Esophagus squamous epithelium (tissue), 5 donors: Measurements from ENCODE around the gene STK24. TPM values are rescaled to one million over a fixed set of nuclear protein-coding genes. Genes with fewer than 3 reads are reported as not detected.
"Not testable (repeated sequence)": the region's sequence is repeated elsewhere in the genome, so short reads cannot be mapped to it uniquely, and the experiment has no call there.

ENCODE experiments used
- DNase-seq: peaks from one replicate; lab custom pipeline; 2025; lab: John Stamatoyannopoulos, UW
- H3K27ac ChIP-seq, 4 donors: fragments of 200-600 bp; sonication (generic); one replicate each; pipeline ENCODE4 v1.5.1; 2016 to 2019; ENCODE audit warnings: mild to moderate bottlenecking in 1 of 4
- H3K27me3 ChIP-seq, 4 donors: fragments of 200-600 bp; sonication (generic); 1 replicate in 3 of 4; 2 replicates in 1 of 4; pipeline versions ENCODE4 v1.5.1 to v1.6.0; 2017 to 2021; ENCODE audit warnings: antibody characterized with exemption in 1 of 4
- H3K36me3 ChIP-seq, 3 donors: fragments of 200-600 bp; sonication (generic); one replicate each; pipeline ENCODE4 v1.5.1; 2016 to 2019
- H3K4me1 ChIP-seq, 3 donors: fragments of 200-600 bp; sonication (generic); one replicate each; pipeline ENCODE4 v1.5.1; 2017 to 2019
- H3K4me3 ChIP-seq, 4 donors: fragments of 200-600 bp; sonication (generic); 1 replicate in 3 of 4; 2 replicates in 1 of 4; pipeline ENCODE4 v1.5.1; 2016 to 2019; ENCODE audit warnings: mild to moderate bottlenecking in 2 of 4, moderate library complexity in 1 of 4
- H3K9me3 ChIP-seq, 3 donors: fragments of 200-600 bp; sonication (generic); one replicate each; pipeline ENCODE4 v1.5.1; 2016 to 2019
- CTCF ChIP-seq, 6 experiments: fragments of 450-650 bp in 4 of 6; fragments of 200-600 bp in 2 of 6; sonication (generic) in 2 of 6; IDR thresholded peaks; one replicate each; pipeline ENCODE4 v1.5.1; 2016 to 2019; ENCODE audit warnings: antibody characterized with exemption in 6 of 6, mild to moderate bottlenecking in 4 of 6, moderate library complexity in 4 of 6
- POLR2A ChIP-seq, 4 donors: fragments of 450-650 bp; IDR thresholded peaks; one replicate each; pipeline ENCODE4 v1.6.1; 2017; ENCODE audit warnings: antibody characterized with exemption in 4 of 4, mild to moderate bottlenecking in 4 of 4, moderate library complexity in 3 of 4
- WGBS, 2 donors: methylation state at CpG; one replicate each; pipeline ENCODE4 v1.1.5; 2018; 5-methylcytosine and 5-hydroxymethylcytosine counted together
- intact Hi-C: fragments of 100-400 bp; cut with DNase I; formaldehyde crosslinking; loops from one replicate; pipeline ENCODE4 v1.15.0; 2022
- total RNA-seq, 4 donors: library from RNA; depleted of rRNA; stranded (reverse); fragments of >200 nt; gene quantifications; one replicate each; pipeline ENCODE4 v1.1.0, GENCODE V29; 2016
- donor health status: DM: yes; HTN: yes; CAD: no.

Gene STK24
- total RNA-seq, 4 donors from 2014 or later = 119 to 156 (median 130) TPM

GRCh38 chr13:98575009-98575903 is 1.7 kb downstream of the STK24 start:
- intact Hi-C loops = loop anchor here (5.0 kb wide), 1 partner anchor 98 kb away; no protein-coding TSS in a partner anchor
- H3K4me3 ChIP-seq = peak overlapping the region; percentile 69 to 99 (median 98)
- H3K36me3 ChIP-seq = no peaks in the 10 kb centered on the region
- H3K27ac ChIP-seq = peak overlapping the region; percentile 96 to 100 (median 99)
- TF ChIP-seq POLR2A (IDR thresholded peaks at IDR 0.05) = no peak
- TF ChIP-seq CTCF (IDR thresholded peaks at IDR 0.05) = no peak
- no peaks in the 10 kb centered on the region for H3K27me3 ChIP-seq
- H3K9me3 ChIP-seq = no peaks in the 10 kb centered on the region
- DNase-seq = no peak
- peaks cover 43 to 66% (median 46%) of the 10 kb centered on the region in 3 donors for H3K4me1 ChIP-seq
- 7 to 16% methylated on average over 12 of the region's 12 CpGs for WGBS, 2 donors

- intact Hi-C loops = no loop called here
- Histone ChIP-seq H3K4me1 (peaks cover 51 to 84% (median 55%) of the 10 kb centered on the region in 3 donors), H3K9me3 (no peaks in the 10 kb centered on the region), H3K36me3 (no peaks in the 10 kb centered on the region), H3K27me3 (no peaks in the 10 kb centered on the region), H3K27ac (peak overlapping the region; percentile 69 to 96 (median 83)), H3K4me3 (peak overlapping the region in 3 of 4 donors; percentile 13 to 57 (median 40))
- DNase-seq = no peak
- no peak for TF ChIP-seq CTCF (IDR thresholded peaks at IDR 0.05)
- no peak for TF ChIP-seq POLR2A (IDR thresholded peaks at IDR 0.05)
- WGBS, 2 donors = 44 to 62% methylated on average over 5 to 9 of the region's 11 CpGs
Measured at GRCh38 chr13:98571955-98572662, 4.8 kb downstream of the STK24 start.

- peaks cover 57 to 96% (median 67%) of the 10 kb centered on the region in 3 donors for H3K4me1 ChIP-seq
- DNase-seq = no peak
- H3K9me3 ChIP-seq = no peaks in the 10 kb centered on the region
- 36 to 40% methylated on average over 1 to 9 of the region's 10 CpGs for WGBS, 2 donors
- TF ChIP-seq POLR2A (IDR thresholded peaks at IDR 0.05) (peak in 1 of 4 donors; percentile 17), CTCF (IDR thresholded peaks at IDR 0.05) (no peak)
- H3K4me3 ChIP-seq = peak overlapping the region; percentile 8 to 57 (median 40)
- H3K36me3 ChIP-seq = no peaks in the 10 kb centered on the region
- H3K27ac ChIP-seq = peak overlapping the region; percentile 69 to 96 (median 83)
- intact Hi-C loops = no loop called here
- no peaks in the 10 kb centered on the region for H3K27me3 ChIP-seq
Measured at GRCh38 chr13:98570929-98571372, 6.0 kb downstream of the STK24 start.

GRCh38 chr13:98569494-98570367 is 7.2 kb downstream of the STK24 start:
- WGBS, 2 donors = 66 to 68% methylated on average over 17 of the region's 17 CpGs
- H3K9me3 ChIP-seq, H3K36me3 ChIP-seq, intact Hi-C loops, H3K27me3 ChIP-seq, DNase-seq: not testable (repeated sequence)
- peaks cover 62 to 100% (median 79%) of the 10 kb centered on the region in 3 donors for H3K4me1 ChIP-seq
- H3K4me3 ChIP-seq = peak overlapping the region in 1 of 4 donors; percentile 40
- peak overlapping the region; percentile 69 to 96 (median 83) for H3K27ac ChIP-seq

DNA sequence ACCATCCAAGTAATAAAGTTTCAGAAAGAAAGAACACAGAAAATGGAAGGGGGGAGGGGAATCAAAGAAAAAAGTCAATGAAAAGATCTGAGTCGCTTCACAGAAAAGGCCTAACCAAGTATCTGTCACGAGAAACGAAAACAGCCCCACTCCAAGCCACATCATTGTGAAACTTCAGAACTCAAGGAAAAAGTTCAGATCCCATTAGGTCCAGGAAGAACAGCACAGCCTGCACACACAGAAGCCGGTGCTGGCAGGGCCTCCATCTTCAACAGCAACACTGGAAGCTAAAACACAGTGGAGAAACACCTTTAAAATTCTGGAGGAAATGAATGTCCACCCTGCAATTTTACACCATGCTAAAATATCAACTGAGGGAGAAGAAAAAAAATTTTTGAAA is 8.0 kb downstream of the STK24 start:
- intact Hi-C loops = no loop called here
- peaks cover 60 to 100% (median 82%) of the 10 kb centered on the region in 3 donors for H3K4me1 ChIP-seq
- H3K27me3 ChIP-seq = no peaks in the 10 kb centered on the region
- no peak for DNase-seq
- WGBS, 2 donors = 86 to 90% methylated on average over 4 of the region's 4 CpGs
- no peaks in the 10 kb centered on the region for H3K9me3 ChIP-seq
- peaks cover 0 to 4% (median 0%) of the 10 kb centered on the region in 3 donors for H3K36me3 ChIP-seq
- peak overlapping the region in 2 of 4 donors; percentile 76 to 85 for H3K27ac ChIP-seq
- TF ChIP-seq POLR2A (IDR thresholded peaks at IDR 0.05) = no peak
- no peak for TF ChIP-seq CTCF (IDR thresholded peaks at IDR 0.05)
- H3K4me3 ChIP-seq = no peak overlapping the region
